GM20000 (cell line): Measurements from ENCODE around the gene CCDC138.
"Not testable (repeated sequence)": the region's sequence is repeated elsewhere in the genome, so short reads cannot be mapped to it uniquely, and the experiment has no call there.

ENCODE experiments used
- DNase-seq: peaks from one replicate; pipeline ENCODE4 v3.0.0; 2012; ENCODE audit warnings: low spot score
- TF ChIP-seq, protein P1 (sequence below): IDR thresholded peaks from 2 replicates; pipeline ENCODE4 v1.5.1; 2012; ENCODE audit warnings: mild to moderate bottlenecking, control low read depth; ENCODE audit errors: extremely low read depth, missing control alignments

Gene CCDC138, protein sequence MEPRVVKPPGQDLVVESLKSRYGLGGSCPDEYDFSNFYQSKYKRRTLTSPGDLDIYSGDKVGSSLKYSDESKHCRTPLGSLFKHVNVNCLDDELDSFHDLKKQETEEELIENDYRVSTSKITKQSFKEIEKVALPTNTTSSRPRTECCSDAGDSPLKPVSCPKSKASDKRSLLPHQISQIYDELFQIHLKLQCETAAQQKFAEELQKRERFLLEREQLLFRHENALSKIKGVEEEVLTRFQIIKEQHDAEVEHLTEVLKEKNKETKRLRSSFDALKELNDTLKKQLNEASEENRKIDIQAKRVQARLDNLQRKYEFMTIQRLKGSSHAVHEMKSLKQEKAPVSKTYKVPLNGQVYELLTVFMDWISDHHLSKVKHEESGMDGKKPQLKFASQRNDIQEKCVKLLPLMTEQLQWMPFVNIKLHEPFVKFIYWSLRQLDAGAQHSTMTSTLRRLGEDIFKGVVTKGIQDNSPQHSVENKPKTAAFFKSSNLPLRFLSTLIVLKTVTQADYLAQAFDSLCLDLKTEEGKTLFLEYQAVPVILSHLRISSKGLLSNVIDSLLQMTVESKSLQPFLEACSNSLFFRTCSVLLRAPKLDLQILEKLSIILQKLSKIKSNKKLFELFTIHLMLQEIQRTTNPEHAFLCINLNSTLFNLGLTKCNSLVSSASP

GRCh38 chr2:108786354-108787215, at the start of gene CCDC138:
TSS of gene CCDC138 (plus strand) at chr2:108786771. CDS start at chr2:108786823, 52 bp downstream.
- DNase-seq = peak; percentile 95
- TF ChIP-seq, protein P1, sequence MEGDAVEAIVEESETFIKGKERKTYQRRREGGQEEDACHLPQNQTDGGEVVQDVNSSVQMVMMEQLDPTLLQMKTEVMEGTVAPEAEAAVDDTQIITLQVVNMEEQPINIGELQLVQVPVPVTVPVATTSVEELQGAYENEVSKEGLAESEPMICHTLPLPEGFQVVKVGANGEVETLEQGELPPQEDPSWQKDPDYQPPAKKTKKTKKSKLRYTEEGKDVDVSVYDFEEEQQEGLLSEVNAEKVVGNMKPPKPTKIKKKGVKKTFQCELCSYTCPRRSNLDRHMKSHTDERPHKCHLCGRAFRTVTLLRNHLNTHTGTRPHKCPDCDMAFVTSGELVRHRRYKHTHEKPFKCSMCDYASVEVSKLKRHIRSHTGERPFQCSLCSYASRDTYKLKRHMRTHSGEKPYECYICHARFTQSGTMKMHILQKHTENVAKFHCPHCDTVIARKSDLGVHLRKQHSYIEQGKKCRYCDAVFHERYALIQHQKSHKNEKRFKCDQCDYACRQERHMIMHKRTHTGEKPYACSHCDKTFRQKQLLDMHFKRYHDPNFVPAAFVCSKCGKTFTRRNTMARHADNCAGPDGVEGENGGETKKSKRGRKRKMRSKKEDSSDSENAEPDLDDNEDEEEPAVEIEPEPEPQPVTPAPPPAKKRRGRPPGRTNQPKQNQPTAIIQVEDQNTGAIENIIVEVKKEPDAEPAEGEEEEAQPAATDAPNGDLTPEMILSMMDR = no peak

- not testable (repeated sequence) for DNase-seq
Measured at GRCh38 chr2:108757973-108758372, 28.6 kb upstream of the CCDC138 start.

GRCh38 chr2:108762618-108763017, 24.0 kb upstream of the CCDC138 start:
- DNase-seq = not testable (repeated sequence)

GRCh38 chr2:108766671-108767070, 19.9 kb upstream of the CCDC138 start:
- not testable (repeated sequence) for DNase-seq

- not testable (repeated sequence) for DNase-seq
Measured at GRCh38 chr2:108767859-108768258, 18.7 kb upstream of the CCDC138 start.

- TF ChIP-seq, protein P1 = no peak
- DNase-seq = peak; percentile 45
Measured at GRCh38 chr2:108776475-108776874, 10.1 kb upstream of the CCDC138 start.

DNA sequence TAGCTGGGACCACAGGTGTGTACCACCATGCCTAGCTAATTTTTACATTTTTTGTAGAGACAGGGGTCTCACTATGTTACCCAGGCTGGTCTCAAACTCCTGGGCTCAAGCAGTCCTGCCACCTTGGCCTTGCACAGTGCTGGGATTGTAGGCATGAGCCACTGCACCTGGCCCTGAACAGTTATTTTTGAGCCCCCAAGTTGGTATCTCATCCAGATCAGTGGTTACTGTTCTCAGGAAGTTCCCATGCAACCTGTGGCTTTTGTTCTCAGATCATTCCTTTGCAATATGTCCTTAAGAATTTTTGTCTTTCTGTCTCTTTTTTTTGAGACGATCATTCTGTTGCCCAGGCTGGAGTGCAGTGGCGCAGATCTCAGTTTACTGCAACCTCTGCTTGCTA, 7.7 kb upstream of the CCDC138 start:
- TF ChIP-seq, protein P1 = no peak
- DNase-seq = no peak

- no peak for DNase-seq
- TF ChIP-seq, protein P1 = no peak
Measured at GRCh38 chr2:108786008-108786353, 590 bp upstream of the CCDC138 start.

DNA sequence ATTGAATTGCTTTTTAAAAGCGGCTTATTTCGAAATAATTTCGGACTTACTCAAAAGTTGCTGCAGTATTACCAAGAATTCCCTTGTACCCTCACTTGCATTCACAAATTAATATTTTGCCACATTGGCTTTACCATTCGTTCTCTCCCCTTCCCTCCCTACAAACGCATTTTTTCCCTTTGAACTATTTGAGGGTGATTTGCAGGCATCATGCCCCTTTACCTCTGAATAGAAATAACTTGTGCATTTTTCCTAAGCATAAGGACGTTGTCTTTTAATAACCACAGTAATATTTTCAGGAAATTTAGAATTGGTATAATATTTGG, 608 bp downstream of the CCDC138 start:
- DNase-seq = no peak
- TF ChIP-seq, protein P1 = no peak
